ENCODE data around the gene TCTN3.

Gene TCTN3

DNA sequence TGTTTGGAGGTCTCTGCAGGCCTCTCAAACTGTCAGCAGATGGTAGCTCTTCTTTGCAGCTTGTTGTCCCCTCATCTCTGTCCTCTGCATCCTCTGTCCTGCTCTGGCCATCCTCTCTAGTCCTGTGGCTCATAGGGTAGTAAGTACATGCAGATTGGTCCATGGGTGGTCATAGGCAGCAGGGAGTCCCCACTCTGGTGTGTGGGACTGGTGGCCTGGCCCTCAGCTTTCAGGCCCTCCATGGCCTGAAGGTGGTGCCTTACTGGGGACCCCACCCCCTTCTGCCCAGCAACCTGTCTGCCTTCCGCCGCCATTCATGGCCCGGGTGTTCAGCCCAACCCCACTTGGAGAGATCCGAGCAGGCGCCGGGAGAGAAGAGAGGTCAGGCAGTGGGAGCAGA, 12.8 kb upstream of the TCTN3 start:
- FAIRE-seq (no peak), DNase-seq (ENCODE audit: insufficient read length, low spot score) (no peak)

GRCh38 chr10:95698415-95698814, 4.7 kb upstream of the TCTN3 start:
- FAIRE-seq: no peak
- DNase-seq (ENCODE audit: insufficient read length, low spot score): no peak
- TF ChIP-seq CTCF (IDR thresholded peaks at IDR 0.05; ENCODE audit: insufficient read depth, missing control alignments): no peak

More for the DNA sequence above, 12.8 kb upstream of the TCTN3 start:
- no peak for TF ChIP-seq CTCF (IDR thresholded peaks at IDR 0.05; ENCODE audit: insufficient read depth, missing control alignments)

GRCh38 chr10:95697429-95697828, 3.7 kb upstream of the TCTN3 start:
- DNase-seq (ENCODE audit: insufficient read length, low spot score) (no peak), FAIRE-seq (no peak)
- TF ChIP-seq CTCF (IDR thresholded peaks at IDR 0.05; ENCODE audit: insufficient read depth, missing control alignments): no peak

DNA sequence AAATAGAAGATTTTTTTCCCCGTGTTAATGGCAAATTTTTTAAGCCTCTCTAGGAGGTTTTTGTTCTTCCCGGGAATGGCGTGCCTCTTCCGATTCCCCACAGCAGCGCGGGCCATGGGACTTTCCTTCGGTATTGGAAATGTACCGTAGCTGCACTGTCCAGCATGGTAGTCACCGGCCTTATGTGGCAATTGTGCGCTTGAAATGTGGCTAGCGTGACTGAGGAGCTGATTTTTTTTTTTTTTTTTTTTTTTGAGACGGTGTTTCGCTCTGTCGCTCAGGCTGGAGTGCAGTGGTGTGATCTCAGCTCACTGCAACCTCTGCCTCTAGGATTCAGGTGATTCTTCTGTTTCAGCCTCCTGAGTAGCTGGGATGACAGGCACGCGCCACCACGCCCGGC, 938 bp upstream of the TCTN3 start:
- no peak for TF ChIP-seq CTCF (IDR thresholded peaks at IDR 0.05; ENCODE audit: insufficient read depth, missing control alignments)
- no peak for DNase-seq (ENCODE audit: insufficient read length, low spot score)
- FAIRE-seq: no peak

DNA sequence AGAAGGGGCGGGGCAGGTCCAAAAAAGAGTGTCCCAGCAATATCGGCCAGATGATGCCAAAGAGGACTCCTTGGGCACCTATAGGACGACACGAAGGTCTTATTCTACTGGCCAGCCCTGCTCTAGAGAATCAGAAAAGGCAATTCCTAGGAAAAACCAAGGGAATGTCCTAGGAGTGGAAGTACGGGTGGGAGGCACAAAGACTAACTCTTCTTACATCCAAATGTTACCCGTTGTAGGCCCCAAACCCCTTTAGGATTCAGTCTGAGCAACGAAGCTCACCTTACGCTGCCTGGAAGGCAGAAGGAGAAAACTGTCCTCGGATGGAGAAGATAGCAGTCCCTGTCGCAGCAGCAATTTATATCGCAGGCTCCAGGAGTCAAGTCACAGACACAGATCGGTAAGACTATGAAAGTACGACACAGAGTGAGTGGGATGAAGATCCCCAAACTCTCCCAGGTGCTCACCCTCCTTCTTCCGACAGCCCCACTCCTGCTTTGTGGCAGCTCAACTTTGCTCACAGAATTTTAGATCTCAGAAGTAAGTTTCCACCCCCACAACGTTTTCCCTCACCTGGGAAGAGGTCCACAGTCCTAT, 558 bp downstream of the TCTN3 start:
- DNase-seq (ENCODE audit: insufficient read length, low spot score): no peak
- no peak for FAIRE-seq
- no peak for TF ChIP-seq CTCF (IDR thresholded peaks at IDR 0.05; ENCODE audit: insufficient read depth, missing control alignments)

DNA sequence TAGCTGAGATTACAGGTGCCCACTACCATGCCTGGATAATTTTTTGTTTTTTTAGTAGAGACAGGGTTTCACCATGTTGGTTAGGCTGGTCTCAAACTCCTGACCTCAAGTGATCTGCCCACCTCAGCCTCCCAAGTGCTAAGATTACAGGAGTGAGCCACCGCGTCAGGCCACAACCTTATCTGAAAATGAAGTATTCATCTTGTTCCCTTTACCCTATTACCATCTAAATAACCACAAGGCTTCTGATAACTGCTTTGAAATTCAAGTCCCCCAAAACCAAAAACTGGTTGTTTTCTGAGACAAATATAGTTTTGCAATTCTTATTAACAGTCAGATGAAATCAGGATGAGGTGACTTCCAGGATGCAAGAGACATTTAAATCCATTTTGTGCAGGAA, 2.4 kb downstream of the TCTN3 start:
- no peak for TF ChIP-seq CTCF (IDR thresholded peaks at IDR 0.05; ENCODE audit: insufficient read depth, missing control alignments)
- no peak for FAIRE-seq
- no peak for DNase-seq (ENCODE audit: insufficient read length, low spot score)

DNA sequence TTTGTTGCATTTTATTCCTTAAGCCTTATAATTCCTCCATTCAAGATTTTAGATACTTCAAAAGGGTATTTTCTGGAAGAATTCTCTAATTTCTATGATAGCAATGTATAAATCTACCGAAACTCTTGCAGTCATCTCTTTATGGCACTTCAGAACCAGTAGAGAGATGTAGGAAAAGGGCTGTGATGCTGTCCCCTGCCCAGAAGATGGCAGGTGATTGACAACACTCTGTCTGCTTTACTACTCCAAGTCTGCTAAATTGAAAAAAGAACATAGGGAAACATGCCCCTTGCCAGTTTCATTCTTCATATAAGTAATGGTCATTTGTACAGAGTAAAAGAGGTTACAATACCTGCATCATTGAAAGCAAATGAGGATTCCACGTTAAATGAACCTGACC, 5.1 kb downstream of the TCTN3 start:
- DNase-seq (ENCODE audit: insufficient read length, low spot score) (no peak), FAIRE-seq (no peak)
- TF ChIP-seq CTCF (IDR thresholded peaks at IDR 0.05; ENCODE audit: insufficient read depth, missing control alignments): no peak
